ENCODE results near the gene ABCD3.

DNA sequence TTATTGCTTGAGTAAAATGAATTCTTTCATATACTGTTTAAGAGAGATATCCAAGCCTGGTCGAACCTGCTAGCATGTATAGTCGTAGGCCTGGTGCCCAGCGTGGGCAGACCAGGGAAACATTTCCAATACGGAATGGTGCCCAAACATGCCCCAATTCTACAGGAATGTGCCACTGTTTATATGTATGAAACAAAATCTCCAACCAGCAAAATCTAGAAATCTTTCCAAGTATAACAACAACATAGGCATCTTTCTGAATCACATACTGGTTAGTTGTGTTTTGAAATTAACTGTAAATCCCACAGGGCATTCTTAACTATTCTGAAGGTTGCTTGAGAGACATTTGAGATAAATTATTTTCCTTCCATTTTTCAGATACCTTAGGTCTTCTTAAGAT, 17.0 kb upstream of the ABCD3 start:
- TF ChIP-seq CTCF (IDR thresholded peaks at IDR 0.05; ENCODE audit: insufficient read depth, low read depth, low read length): no peak
- TF ChIP-seq EZH2 (IDR thresholded peaks at IDR 0.05; ENCODE audit: insufficient read depth, low read length): no peak

All from astrocyte (in vitro differentiated cells and primary cell).